SK-N-SH (cell line): Measurements from ENCODE around the gene TSPYL1.

Experiments used
- CTCF ChIP-seq: fragments of 200-600 bp; sonication (generic); IDR thresholded peaks from 2 replicates; pipeline ENCODE4 v1.6.1; 2017; ENCODE audit warnings: antibody characterized with exemption, mild to moderate bottlenecking, moderate library complexity
- FOXJ3 ChIP-seq: sonication (generic); formaldehyde crosslinking; IDR thresholded peaks from 2 replicates; pipeline ENCODE4 v1.5.1; 2020; ENCODE audit warnings: mild to moderate bottlenecking, missing genetic modification reagents
- TCF12 ChIP-seq: IDR thresholded peaks from 2 replicates; pipeline ENCODE4 v1.4.0; 2012

- no peak for TF ChIP-seq CTCF
- TF ChIP-seq TCF12: no peak
- TF ChIP-seq FOXJ3: no peak
Observed at GRCh38 chr6:116304538-116305097, 24.9 kb upstream of the TSPYL1 start.
